KOPT-K1 (cell line): ENCODE measurements around the gene AKIP1.

Experiments
- H3K27ac ChIP-seq: fragments of 200-600 bp; sonication (generic); 2 replicates; pipeline ENCODE4 v1.5.1; 2016; ENCODE audit warnings: antibody characterized with exemption, mild to moderate bottlenecking, low read depth, low read length; ENCODE audit not compliant: poor library complexity, severe bottlenecking
- H3K36me3 ChIP-seq: fragments of 200-600 bp; sonication (generic); 2 replicates; pipeline ENCODE4 v1.5.1; 2017; ENCODE audit warnings: antibody characterized with exemption, mild to moderate bottlenecking, low read length, moderate library complexity; ENCODE audit not compliant: insufficient read depth
- H3K9me3 ChIP-seq: fragments of 200-600 bp; sonication (generic); 2 replicates; pipeline ENCODE4 v1.5.1; 2017; ENCODE audit warnings: antibody characterized with exemption, low read length, mild to moderate bottlenecking; ENCODE audit not compliant: insufficient read depth, poor library complexity, severe bottlenecking

AKIP1 gene

GRCh38 chr11:8905528-8906165, 5.3 kb upstream of the AKIP1 start:
- Histone ChIP-seq H3K9me3 (no peaks in the 10 kb centered on the region), H3K36me3 (no peaks in the 10 kb centered on the region), H3K27ac (no peak overlapping the region)

DNA sequence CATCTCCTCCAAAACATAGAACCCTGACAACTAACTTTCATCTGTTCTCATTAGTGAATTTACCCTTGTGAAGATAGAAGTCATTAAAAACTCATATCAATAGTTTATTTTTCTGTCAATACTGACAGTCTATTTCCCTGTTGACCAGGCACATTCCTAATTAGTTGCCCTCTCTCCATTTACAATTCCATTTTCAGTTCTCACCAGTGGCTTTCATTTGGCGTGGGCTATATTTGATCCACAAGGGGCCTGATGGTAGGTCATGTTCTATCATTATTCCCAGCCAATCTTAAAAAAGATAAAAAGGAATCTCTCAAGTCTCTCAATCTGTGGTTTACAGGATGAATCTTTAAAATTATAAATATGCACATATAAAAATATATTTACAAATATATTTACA, 3.9 kb upstream of the AKIP1 start:
- H3K9me3 ChIP-seq: no peaks in the 10 kb centered on the region
- H3K36me3 ChIP-seq: no peaks in the 10 kb centered on the region
- H3K27ac ChIP-seq: no peak overlapping the region

DNA sequence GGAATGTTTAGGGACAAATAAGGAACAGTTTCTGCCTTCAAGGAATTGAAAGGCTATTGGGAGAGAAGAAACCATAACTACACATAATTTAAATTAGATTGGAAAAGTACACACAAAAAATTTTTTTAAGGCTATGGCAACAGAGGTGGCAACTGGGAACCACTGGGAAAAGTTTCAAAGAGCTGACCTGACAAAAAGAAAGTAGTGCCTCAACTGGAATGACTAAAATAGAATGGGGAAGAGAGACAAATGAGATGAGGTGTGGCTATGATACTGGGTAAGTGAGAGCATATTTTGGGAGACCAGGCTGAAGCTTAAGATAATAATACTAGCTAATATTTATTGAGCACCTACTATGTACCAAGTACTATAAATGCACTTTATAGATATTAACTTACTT, 2.9 kb upstream of the AKIP1 start:
- Histone ChIP-seq H3K27ac (no peak overlapping the region), H3K9me3 (no peaks in the 10 kb centered on the region), H3K36me3 (no peaks in the 10 kb centered on the region)

- Histone ChIP-seq H3K36me3 (0 out of 2 replicates have a peak, but pooled peaks cover 6% of the 10 kb centered on the region), H3K9me3 (no peaks in the 10 kb centered on the region), H3K27ac (peak overlapping the region; percentile 40)
Observed at GRCh38 chr11:8910649-8911026, 351 bp upstream of the AKIP1 start.

DNA sequence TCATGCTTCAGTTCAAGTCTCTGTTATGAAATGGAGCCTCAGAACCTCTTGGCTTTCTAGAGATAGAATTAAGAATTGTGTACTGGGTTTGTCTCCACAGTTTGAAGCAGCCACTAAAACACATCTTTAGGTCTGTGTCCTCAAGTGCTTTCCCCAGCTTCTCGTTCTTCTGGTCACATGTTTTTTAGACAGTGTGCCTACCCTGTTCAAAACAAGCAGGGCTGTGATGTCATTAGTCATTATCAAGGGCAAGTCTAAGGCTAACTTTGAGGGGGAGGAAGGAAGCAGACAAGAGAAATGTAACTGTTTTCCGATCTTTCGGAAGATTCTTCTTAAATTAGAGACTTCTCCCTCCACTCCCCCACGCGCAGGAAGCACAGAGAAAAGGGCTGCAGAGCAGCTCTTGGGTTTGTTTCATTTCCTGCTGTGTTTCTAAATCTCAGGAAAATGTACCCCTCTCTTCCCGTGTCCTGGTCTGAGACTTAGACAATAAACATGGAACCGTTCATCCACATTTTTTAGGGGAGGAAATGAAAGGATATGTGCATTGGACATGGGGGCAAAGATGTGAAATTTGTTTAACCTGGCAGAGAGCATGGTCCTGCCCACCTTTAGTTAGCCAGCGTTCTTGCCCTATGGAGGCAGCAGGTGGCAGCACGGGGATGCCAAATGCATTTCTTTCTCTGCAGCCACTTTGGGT, 3.1 kb downstream of the AKIP1 start:
- no peaks in the 10 kb centered on the region for H3K9me3 ChIP-seq
- H3K27ac ChIP-seq: no peak overlapping the region
- peaks cover 40% of the 10 kb centered on the region for H3K36me3 ChIP-seq

- Histone ChIP-seq H3K36me3 (peaks cover 45% of the 10 kb centered on the region), H3K9me3 (no peaks in the 10 kb centered on the region), H3K27ac (no peak overlapping the region)
Observed at GRCh38 chr11:8914661-8915018, 3.7 kb downstream of the AKIP1 start.

GRCh38 chr11:8917157-8917825, 6.3 kb downstream of the AKIP1 start:
- H3K36me3 ChIP-seq: peaks cover 72% of the 10 kb centered on the region
- H3K27ac ChIP-seq: no peak overlapping the region
- no peaks in the 10 kb centered on the region for H3K9me3 ChIP-seq

- H3K27ac ChIP-seq: no peak overlapping the region
- H3K9me3 ChIP-seq: no peaks in the 10 kb centered on the region
- peaks cover 81% of the 10 kb centered on the region for H3K36me3 ChIP-seq
Observed at GRCh38 chr11:8922691-8923090, 11.7 kb downstream of the AKIP1 start.

DNA sequence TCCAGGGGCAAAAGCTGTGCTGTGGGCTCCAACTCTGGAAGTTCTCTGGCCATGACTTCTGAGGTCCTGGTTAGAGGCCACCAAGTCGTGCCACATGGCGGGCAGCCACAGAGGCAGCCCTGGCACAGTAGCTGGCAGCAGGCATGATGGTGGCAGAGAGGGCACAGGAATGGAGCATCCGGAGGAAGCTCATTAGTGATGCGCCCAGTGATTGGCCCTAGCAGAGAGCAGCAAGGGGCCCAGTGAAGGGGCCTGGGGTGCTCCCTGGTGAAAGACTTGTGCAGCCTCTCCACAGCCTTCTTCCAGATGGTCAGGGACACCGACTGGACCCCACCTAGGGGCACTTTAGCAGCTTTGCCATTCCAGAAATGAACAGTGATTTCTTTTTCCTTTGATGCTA, 14.7 kb downstream of the AKIP1 start:
- Histone ChIP-seq H3K9me3 (no peaks in the 10 kb centered on the region), H3K36me3 (peaks cover 50% of the 10 kb centered on the region), H3K27ac (no peak overlapping the region)

- Histone ChIP-seq H3K36me3 (peaks cover 45% of the 10 kb centered on the region), H3K9me3 (no peaks in the 10 kb centered on the region), H3K27ac (no peak overlapping the region)
Observed at GRCh38 chr11:8926236-8926635, 15.2 kb downstream of the AKIP1 start.

- no peak overlapping the region for H3K27ac ChIP-seq
- peaks cover 35% of the 10 kb centered on the region; the same call in 1 of the 2 replicates for H3K36me3 ChIP-seq
- no peaks in the 10 kb centered on the region for H3K9me3 ChIP-seq
Observed at GRCh38 chr11:8927233-8927632, 16.2 kb downstream of the AKIP1 start.

DNA sequence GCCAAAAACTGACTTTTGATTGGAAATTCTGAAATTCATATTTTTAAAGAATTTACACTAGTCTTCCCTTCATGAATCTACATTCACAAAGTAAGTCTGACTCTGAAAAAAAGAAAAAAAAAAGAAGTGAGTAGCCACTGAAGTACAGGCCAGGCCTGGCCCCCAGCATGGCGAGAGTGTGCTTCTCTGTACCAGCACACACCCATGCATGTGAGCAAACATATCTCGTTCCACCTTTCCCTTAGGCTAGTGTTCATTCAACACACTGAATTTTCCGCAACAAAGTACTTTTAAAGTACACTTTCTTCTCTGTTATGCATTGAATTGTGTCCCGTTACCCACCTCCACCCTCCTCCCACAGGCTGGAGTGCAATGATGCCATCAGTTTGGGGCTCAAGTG, 17.2 kb downstream of the AKIP1 start:
- Histone ChIP-seq H3K9me3 (no peaks in the 10 kb centered on the region), H3K36me3 (peaks cover 26% of the 10 kb centered on the region; the same call in 1 of the 2 replicates), H3K27ac (no peak overlapping the region)

GRCh38 chr11:8928981-8929615, 18.1 kb downstream of the AKIP1 start:
- Histone ChIP-seq H3K9me3 (no peaks in the 10 kb centered on the region), H3K36me3 (peaks cover 18% of the 10 kb centered on the region; the same call in 1 of the 2 replicates), H3K27ac (no peak overlapping the region)

DNA sequence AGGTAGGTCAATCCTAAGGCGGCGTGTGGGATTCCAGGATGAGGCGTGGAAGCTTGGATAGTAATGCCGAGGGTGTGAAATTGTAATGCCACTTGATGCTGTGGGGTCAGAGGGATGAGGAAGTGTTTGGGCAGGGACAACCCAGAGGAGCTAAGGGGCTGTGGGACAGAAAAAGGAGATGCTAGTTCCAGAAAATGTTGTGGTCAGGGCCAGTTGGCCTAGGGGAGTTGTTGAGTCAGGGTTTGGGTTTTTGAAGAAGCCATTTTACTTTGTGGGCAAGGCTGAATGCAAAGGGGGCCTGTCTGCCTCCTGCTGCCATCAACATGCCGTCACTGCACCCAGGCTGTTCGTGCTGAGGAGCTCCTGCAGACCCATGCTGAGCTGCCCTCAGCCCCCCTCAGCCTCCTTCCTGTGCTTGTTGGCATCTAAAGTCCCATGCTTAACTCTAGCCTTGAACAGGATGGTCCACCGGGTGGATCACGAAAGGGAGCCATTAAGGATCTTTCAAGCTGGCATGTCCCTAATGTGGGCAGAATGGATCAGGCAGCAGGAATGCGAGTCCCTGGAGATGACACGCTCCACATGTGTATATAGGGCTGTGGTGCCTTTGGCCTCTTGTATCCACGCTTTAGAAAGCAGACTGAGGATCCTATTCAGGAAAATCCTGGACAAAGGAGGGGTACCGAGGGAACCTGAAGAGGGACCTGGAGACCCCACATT, 19.6 kb downstream of the AKIP1 start:
- no peak overlapping the region for H3K27ac ChIP-seq

More for the DNA sequence above, 19.6 kb downstream of the AKIP1 start:
- Histone ChIP-seq H3K9me3 (no peaks in the 10 kb centered on the region), H3K36me3 (0 out of 2 replicates have a peak, but pooled peaks cover 3% of the 10 kb centered on the region)
